ENCODE measurements around the gene RAD9B.

The RAD9B gene

GRCh38 chr12:110537605-110538409 lies 35.7 kb downstream of the RAD9B start:
- DNase-seq (ENCODE audit: insufficient read length, low spot score) (no peak), FAIRE-seq (no peak)

DNA sequence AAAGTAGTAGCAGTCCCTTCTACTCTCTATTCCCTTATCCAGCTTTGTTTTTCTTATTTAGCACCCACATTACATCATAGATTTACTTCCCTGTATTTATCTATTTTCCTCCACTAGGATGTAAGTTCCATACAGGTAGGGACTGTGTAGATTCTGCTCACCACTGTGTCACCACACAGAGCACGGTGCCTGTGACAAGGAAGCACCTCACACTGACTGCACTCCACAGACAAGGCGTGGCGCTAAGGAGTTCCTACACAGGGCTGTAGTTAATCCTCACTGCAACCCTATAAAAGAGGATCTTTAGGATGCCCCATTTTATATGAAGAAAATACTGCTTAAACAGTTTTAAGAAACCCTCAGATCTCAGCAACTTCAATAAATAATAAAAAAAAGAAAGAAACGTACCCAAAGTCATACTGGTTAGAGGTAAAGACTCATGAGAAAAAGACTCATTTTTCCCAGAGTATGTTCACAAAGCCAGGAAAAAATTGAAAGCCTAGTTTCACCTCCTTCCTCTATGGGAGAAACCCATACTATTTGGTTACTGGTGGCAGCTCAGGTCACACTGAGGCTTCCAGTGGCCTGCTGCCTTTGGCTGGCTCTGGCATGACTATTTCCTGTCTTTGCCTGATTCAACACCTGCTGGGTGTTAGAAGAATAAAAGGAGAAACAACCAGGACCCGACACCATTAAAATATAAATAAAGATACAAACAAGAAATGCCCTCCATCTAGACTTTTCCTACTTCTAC lies 36.9 kb downstream of the RAD9B start:
- no peak for TF ChIP-seq POLR2A (IDR thresholded peaks at IDR 0.05; ENCODE audit: low read depth, low read length)
- FAIRE-seq (no peak), DNase-seq (ENCODE audit: insufficient read length, low spot score) (no peak)

More at GRCh38 chr12:110537605-110538409, 35.7 kb downstream of the RAD9B start:
- no peak for TF ChIP-seq POLR2A (IDR thresholded peaks at IDR 0.05; ENCODE audit: low read depth, low read length)

GRCh38 chr12:110540048-110540447 lies 37.9 kb downstream of the RAD9B start:
- FAIRE-seq (no peak), DNase-seq (ENCODE audit: insufficient read length, low spot score) (no peak)
- no peak for TF ChIP-seq POLR2A (IDR thresholded peaks at IDR 0.05; ENCODE audit: low read depth, low read length)

DNA sequence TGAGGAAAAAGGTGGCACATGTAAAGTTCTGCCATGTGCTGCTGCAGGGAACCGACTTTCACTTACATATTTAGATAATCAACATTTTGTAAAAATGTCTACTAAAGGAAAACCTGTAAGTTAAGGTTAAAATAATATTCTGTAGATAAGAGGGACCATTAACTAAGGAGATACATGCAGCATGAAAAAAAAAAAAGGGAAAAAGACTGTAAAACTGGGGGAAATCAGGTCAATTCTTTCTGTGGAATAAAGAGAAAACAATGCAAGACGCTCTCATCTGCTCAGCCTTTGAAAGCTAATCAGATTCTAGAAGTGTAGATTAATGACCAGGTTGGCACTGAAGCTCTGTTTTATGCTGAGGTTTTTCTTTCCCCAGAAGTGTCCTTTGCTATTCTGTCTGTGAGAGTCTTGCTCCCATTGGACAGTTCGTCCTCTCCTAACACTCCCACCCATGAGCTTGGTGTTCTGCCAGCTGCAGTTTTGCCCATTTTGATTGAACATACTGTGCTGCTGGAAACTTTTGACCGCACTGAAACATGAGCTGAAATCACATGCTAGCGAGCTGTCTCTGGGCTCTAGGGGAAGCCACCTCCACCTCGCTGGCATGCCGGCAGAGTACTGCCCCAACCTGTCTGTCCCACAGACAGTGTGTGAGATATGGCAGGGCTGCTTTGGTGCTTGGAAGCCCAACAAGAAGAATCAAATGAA lies 41.3 kb downstream of the RAD9B start:
- no peak for DNase-seq (ENCODE audit: insufficient read length, low spot score)
- no peak for FAIRE-seq
- TF ChIP-seq POLR2A (IDR thresholded peaks at IDR 0.05; ENCODE audit: low read depth, low read length), result no peak

- FAIRE-seq (no peak), DNase-seq (ENCODE audit: insufficient read length, low spot score) (no peak)
- no peak for TF ChIP-seq POLR2A (IDR thresholded peaks at IDR 0.05; ENCODE audit: low read depth, low read length)
Measured at GRCh38 chr12:110543965-110544364, 41.8 kb downstream of the RAD9B start.

GRCh38 chr12:110545259-110545658 lies 43.1 kb downstream of the RAD9B start:
- FAIRE-seq, result peak; percentile 90
- DNase-seq (ENCODE audit: insufficient read length, low spot score), result peak; percentile 22

DNA sequence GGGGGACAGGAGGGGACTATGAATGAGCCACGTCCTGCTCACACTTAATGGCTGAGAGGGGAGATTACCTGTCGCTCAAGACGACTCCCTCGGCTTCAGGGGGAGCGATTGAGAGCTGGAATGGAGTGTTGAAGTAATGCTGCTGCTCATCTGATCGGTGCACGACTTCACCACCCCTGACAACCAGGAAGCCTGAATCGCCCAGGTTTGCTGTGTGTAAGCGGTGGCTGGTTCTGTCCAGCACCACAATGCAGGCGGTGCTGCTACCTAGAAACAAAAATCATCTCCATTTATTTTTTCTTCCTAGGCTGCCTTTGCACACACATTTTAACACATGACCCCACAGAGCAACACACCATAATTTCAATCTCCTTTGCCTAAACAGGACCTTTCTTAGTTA lies 43.7 kb downstream of the RAD9B start:
- DNase-seq (ENCODE audit: insufficient read length, low spot score), result no peak
- no peak for FAIRE-seq
- no peak for TF ChIP-seq POLR2A (IDR thresholded peaks at IDR 0.05; ENCODE audit: low read depth, low read length)

GRCh38 chr12:110546339-110546738 lies 44.2 kb downstream of the RAD9B start:
- FAIRE-seq (peak; percentile 93), DNase-seq (ENCODE audit: insufficient read length, low spot score) (peak; percentile 23)
- TF ChIP-seq POLR2A (IDR thresholded peaks at IDR 0.05; ENCODE audit: low read depth, low read length), result no peak

DNA sequence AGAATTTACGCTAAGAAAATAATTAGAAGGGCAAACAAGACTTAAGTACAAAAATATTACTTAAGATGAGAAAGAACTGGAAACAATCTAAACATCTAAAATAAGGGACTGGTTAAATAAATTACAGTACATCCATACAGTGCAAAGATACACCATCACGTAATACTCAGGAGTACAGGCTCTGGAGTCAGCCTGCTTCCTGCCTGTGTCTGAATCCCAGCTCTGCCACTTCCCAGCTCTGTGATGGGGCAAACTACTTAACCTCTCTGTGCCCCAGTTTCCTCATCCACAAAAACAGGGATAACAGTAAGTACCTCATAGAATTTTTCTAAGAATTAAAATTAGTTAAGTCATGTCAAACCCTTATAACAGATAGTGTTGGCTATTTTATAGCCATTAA lies 45.0 kb downstream of the RAD9B start:
- FAIRE-seq, result no peak
- TF ChIP-seq POLR2A (IDR thresholded peaks at IDR 0.05; ENCODE audit: low read depth, low read length), result no peak
- no peak for DNase-seq (ENCODE audit: insufficient read length, low spot score)

DNA sequence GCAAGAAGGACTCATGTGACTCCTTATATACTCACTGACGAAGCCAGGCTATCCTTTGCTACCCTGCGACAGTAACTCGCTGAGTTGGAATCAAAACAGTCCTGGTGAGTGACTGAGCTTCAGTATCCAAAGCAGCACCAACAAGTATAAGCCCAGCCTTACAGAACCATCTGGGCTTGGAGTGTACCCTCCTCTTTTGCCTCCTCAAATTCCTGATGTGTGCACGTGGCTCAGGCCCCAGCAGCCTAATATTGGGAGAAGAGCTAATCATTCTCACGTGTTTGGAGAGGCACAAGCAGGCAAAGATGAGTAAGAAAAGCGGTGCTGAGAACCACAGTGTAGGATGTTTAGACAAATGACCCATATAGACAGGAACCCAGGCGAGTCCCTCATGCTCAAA lies 46.5 kb downstream of the RAD9B start:
- no peak for TF ChIP-seq POLR2A (IDR thresholded peaks at IDR 0.05; ENCODE audit: low read depth, low read length)
- DNase-seq (ENCODE audit: insufficient read length, low spot score) (no peak), FAIRE-seq (no peak)

DNA sequence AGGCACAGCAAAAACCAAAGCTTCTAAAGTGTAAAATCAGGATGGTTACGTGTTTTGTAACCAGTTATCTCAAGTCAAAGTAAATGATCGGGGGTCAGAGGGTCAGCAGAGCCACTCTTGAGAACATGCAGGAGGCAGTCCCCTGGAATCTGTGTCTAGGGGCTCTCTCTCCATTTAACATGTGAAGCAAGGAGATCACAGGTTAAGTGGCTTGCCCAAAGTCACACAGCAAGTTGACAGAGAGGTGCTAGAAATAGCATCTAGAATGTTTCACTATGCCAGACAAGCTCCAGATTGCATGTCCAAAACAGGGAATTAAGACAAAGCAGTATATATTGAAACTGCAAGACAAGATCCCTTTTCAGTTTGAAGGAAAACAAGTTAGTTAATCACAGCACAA lies 47.6 kb downstream of the RAD9B start:
- no peak for TF ChIP-seq POLR2A (IDR thresholded peaks at IDR 0.05; ENCODE audit: low read depth, low read length)
- FAIRE-seq (no peak), DNase-seq (ENCODE audit: insufficient read length, low spot score) (no peak)

GRCh38 chr12:110550981-110551380 lies 48.9 kb downstream of the RAD9B start:
- FAIRE-seq (no peak), DNase-seq (ENCODE audit: insufficient read length, low spot score) (no peak)
- no peak for TF ChIP-seq POLR2A (IDR thresholded peaks at IDR 0.05; ENCODE audit: low read depth, low read length)

All from H54 (cell line).